ENCODE results near the gene SIRPA. TPM values are rescaled to one million over a fixed set of nuclear protein-coding genes. Genes with fewer than 3 reads are reported as not detected.

Gene SIRPA
- total RNA-seq, 2 experiments from 2014 or later, result 0.12 to 0.31 TPM

DNA sequence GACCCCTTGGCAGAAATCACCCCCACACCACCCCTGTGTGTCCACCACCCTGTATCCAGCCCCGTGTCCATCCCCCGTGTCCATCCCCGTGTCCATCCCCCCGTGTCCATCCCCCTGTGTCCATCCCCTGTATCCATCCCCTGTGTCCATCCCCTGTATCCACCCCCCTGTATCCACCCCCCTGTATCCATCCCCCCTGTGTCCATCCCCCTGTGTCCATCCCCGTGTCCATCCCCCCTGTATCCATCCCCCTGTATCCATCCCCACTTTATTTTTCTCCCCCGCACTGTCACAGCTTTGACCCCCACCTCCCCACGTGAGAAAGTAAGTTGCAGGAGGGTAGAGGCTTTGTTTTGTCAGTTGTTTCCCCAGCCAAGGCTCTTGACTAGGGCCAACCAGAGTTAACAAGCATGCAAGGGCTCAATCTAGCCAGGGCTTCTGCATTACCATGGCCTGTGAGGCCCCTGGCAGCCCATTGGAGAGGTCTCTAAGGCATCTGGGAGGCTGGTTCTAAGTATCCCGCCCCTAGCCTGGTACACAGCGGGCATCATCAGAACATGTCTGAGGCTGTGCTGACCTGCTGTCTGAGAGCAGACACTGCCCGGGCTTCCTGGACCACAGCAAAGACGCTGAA, 18.1 kb upstream of the SIRPA start:
- H3K36me3 Mint-ChIP-seq, result no peaks in the 10 kb centered on the region
- DNase-seq, result no peak
- no peak overlapping the region for H3K27ac Mint-ChIP-seq
- peaks cover 5% of the 10 kb centered on the region for H3K27me3 Mint-ChIP-seq
- H3K9me3 Mint-ChIP-seq, result no peaks in the 10 kb centered on the region
- no peak overlapping the region for H3K4me3 Mint-ChIP-seq
- no peaks in the 10 kb centered on the region for H3K4me1 Mint-ChIP-seq

DNA sequence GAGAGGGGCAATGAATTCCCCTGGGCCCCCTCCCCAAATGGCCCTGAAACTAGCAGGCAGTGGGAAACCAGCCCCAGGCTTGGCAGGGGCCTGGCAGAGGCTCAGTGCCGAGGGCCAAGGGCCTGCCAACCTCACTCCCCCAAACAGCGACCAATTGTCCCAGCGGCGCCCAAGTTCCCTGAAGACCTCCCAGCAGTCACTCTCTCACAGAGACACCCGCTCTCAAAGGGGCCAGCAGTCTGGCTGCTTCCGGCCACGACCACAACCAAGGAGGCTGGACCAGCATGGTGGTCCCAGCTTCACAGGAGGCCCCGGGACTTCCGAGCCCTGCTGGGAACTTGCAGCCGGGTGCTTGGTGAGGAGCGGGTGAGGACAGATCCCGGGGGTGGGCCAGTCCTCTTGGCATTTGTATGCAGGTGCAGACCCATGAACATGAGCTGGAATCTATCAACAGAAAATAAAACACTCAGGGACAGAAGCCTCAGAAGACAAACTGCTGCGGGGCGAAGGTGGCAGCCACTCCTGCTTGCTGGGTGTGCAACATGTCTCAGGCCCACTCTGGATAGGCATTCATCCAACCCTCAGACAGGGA, 17.5 kb upstream of the SIRPA start:
- Mint-ChIP-seq H3K9me3 (no peaks in the 10 kb centered on the region), H3K27me3 (peaks cover 4% of the 10 kb centered on the region)

DNA sequence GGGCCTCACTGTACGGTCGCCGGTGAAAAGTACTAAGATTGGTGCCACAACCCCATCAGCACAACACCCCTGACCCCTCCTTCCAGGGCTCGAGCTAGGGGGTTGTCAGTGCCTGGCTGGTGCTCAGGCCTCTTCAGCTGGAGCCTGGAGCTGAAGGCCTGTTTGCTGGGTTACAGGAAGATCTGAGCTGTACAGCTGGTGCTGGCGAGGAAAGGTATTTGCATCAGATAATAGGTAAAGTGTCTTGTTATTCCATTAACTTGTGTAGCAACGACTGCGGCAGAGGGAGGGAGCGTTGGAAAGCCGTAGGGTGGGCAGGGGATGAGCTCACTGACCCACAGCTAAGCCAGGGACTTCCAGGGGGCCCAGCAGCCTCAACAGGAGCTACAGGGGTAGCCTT, 15.8 kb upstream of the SIRPA start:
- DNase-seq, result no peak
- H3K4me1 Mint-ChIP-seq, result peaks cover 4% of the 10 kb centered on the region
- H3K9me3 Mint-ChIP-seq, result no peaks in the 10 kb centered on the region
- no peak overlapping the region for H3K4me3 Mint-ChIP-seq
- H3K36me3 Mint-ChIP-seq, result no peaks in the 10 kb centered on the region
- H3K27me3 Mint-ChIP-seq, result no peaks in the 10 kb centered on the region
- H3K27ac Mint-ChIP-seq, result no peak overlapping the region

More for the DNA sequence above, 17.5 kb upstream of the SIRPA start:
- no peak for DNase-seq
- Mint-ChIP-seq H3K4me1 (no peaks in the 10 kb centered on the region), H3K27ac (no peak overlapping the region), H3K36me3 (no peaks in the 10 kb centered on the region), H3K4me3 (no peak overlapping the region)

DNA sequence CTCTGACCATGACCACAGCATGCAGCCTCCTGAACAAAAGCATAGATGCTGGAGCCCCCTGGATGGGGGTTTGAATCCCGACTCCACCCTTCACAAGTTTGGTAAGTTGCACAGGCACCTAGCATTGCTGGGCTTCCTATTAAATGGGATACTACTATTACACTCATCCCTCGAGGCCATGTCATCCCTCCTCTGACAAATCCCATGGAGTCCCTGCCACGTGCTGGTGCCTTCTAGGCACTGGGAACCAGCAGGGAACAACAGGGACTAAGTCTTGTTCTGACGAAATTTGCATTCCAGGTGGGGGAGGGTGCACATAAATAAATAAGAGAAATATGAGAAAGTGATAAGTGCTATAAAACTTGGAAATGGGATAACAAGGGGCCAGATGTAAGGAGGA, 15.3 kb upstream of the SIRPA start:
- Mint-ChIP-seq H3K27ac (no peak overlapping the region), H3K9me3 (no peaks in the 10 kb centered on the region)

DNA sequence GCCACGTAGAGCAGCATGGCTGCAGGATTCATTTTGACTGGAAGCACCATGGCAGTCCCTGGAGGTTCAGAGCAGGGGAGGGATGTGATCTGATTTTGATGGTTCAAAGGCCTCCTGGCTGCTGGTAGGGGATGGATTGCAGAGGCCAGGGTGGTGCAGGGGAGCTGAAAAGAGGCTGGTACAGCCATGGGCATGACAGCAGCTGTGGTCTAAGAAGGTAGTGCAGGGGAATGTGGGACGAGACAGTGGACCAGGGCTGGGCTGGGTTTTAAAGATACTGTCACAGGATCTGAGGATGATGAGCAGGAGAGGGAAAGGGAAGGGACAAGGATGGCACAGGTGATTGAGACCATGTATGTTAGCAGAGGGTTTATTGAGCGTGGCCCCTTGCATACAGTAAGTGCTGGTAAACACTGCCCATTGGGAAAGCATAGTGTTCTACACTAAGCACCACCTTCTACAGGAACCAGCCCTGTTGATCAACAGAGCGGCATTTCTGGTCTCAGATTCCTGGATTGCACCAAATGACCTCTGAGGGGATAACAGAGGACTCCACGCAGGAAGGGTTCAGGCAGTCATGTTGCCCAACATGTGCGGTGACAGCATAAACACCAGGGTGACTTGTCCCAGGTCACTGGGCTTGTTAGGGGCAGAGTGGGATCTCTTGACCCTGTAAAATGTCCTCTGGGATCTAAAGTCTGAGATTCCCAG, 14.5 kb upstream of the SIRPA start:
- Mint-ChIP-seq H3K9me3 (no peaks in the 10 kb centered on the region), H3K4me1 (peaks cover 4% of the 10 kb centered on the region), H3K27ac (no peak overlapping the region), H3K36me3 (no peaks in the 10 kb centered on the region), H3K27me3 (no peaks in the 10 kb centered on the region), H3K4me3 (no peak overlapping the region)
- DNase-seq, result no peak

More for the DNA sequence above, 15.3 kb upstream of the SIRPA start:
- Mint-ChIP-seq H3K36me3 (no peaks in the 10 kb centered on the region), H3K4me1 (peaks cover 4% of the 10 kb centered on the region), H3K27me3 (no peaks in the 10 kb centered on the region), H3K4me3 (no peak overlapping the region)
- DNase-seq, result no peak

DNA sequence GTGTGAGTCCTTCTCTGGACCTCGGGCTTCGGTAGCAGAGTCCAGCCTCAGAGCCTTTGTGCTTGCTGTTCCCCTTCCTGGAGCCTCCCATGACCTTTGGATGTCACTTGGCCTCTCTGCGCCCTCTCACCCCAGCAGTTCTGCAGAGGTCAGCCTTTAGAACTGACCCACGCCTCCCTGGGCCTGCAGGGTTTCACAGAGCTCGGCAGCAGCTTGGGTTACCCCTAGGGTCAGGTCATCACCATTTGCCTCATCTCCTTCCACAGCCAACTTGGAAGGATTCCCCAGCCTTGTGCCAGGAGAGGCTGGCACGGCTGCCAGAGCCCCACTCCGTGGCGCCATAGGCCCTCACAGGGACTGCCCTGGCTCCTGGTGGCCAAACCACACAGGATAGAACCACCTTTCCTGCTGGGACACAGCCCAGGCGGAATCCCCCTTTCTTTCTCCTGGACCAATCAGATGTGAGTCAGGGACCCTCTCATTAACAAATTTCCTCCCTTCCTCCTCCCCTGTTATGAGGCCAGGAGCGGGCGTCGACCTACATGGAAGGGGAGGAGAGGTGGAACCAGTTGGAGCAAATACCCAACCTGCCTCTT, 13.9 kb upstream of the SIRPA start:
- Mint-ChIP-seq H3K4me3 (no peak overlapping the region), H3K4me1 (peaks cover 4% of the 10 kb centered on the region), H3K27ac (no peak overlapping the region), H3K27me3 (no peaks in the 10 kb centered on the region), H3K9me3 (no peaks in the 10 kb centered on the region), H3K36me3 (no peaks in the 10 kb centered on the region)
- DNase-seq, result no peak

DNA sequence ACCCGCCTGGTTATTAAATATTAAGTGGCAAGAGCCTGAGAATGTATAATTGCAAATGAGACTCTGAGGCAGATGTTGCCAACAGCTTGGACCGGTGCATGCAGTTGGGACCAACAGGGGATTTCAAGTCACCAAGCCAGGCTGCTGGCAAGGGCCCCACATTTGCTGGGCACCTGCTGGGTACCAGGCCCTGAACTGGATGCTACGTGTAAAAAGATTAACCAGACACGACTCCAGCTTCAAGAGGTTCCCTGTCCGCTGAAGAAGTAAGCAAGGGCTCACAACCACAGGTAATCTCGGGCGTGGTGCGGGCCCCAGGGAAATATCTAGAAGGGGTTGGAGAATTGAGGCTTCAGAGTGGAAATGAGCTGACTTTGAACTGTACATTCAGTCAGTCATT, 13.2 kb upstream of the SIRPA start:
- H3K36me3 Mint-ChIP-seq, result no peaks in the 10 kb centered on the region
- H3K4me3 Mint-ChIP-seq, result no peak overlapping the region
- H3K27me3 Mint-ChIP-seq, result no peaks in the 10 kb centered on the region
- no peak overlapping the region for H3K27ac Mint-ChIP-seq
- no peaks in the 10 kb centered on the region for H3K9me3 Mint-ChIP-seq
- H3K4me1 Mint-ChIP-seq, result peaks cover 4% of the 10 kb centered on the region
- no peak for DNase-seq

DNA sequence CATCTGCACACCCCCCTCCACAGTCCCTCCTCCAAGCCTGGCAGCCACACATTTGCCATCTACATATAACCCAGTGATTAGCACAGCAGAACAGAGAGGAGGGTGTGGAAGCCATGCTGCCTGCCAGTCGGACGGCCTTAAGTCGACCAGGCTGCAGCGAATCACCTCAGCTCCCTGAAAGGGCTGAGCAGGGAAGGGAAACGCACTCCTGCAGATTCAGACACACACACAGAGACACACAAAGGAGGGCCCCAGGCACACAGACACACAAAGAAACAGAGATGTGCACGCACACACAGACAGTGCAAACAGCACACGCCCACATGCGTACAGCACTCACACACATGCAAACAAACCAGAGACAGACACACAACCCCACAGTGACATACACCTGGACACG, 11.2 kb upstream of the SIRPA start:
- no peak for DNase-seq

DNA sequence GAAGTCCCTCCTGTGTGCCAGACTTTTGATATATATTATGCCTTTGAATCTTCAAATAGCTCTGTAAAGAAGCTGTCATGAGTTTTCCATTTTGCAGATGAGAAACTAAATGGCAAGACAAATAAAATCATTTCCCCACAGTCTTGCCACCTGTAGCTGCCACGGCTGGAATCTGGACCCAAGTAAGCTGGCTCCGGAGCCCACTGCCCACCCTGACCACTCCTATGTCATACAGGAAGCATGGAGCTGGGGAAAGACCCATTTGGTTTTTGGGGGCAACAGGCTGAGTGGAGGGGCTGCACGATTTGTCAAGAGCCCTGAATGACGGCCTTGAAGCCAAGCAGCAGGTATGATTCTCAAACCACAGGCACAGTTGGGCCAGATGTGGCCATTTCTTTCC, 10.0 kb upstream of the SIRPA start:
- H3K4me1 Mint-ChIP-seq, result peaks cover 4% of the 10 kb centered on the region
- H3K27me3 Mint-ChIP-seq, result peaks cover 13% of the 10 kb centered on the region
- DNase-seq, result no peak
- H3K4me3 Mint-ChIP-seq, result no peak overlapping the region
- H3K9me3 Mint-ChIP-seq, result no peaks in the 10 kb centered on the region
- no peak overlapping the region for H3K27ac Mint-ChIP-seq
- H3K36me3 Mint-ChIP-seq, result no peaks in the 10 kb centered on the region

More for the DNA sequence above, 11.2 kb upstream of the SIRPA start:
- H3K27me3 Mint-ChIP-seq, result peaks cover 13% of the 10 kb centered on the region
- H3K4me1 Mint-ChIP-seq, result peaks cover 4% of the 10 kb centered on the region
- H3K27ac Mint-ChIP-seq, result no peak overlapping the region
- no peak overlapping the region for H3K4me3 Mint-ChIP-seq
- H3K36me3 Mint-ChIP-seq, result no peaks in the 10 kb centered on the region
- no peaks in the 10 kb centered on the region for H3K9me3 Mint-ChIP-seq

DNA sequence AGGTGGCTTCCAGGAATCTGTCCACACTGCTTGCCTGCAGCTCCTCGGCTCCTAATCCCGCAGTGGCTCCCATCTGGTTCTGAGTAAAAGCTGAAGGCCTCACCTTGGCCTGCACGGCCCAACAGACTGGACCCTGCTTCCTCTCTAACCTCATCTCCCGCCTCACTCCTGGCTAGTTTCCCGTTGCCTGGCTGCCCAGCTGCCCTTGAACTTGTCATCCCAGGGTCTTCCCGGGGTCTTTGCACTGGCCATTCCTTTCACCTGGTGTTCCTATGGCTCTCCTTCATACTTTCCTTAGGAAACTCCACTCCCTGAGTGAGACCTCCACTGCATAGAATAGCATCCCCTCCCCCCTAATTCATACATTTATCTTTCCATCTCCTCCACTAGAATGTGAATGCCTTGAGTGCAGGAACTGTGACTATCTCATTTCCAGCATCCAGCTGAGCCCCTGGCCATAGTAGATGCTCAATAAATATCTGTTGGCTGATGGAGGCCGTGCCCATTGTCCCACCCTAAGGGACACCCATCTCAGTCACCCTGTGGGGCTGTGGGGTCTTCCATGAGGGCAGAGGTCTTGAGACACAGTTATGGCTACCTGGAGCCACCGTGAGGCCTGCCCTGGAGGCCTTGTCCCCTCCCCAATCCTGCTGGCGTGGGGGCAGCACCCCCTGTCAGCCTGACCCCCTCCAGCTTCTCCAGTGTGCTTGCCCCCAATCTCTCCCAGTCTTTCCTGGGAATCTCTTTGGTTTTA, 9.1 kb upstream of the SIRPA start:
- Mint-ChIP-seq H3K27me3 (peaks cover 15% of the 10 kb centered on the region), H3K9me3 (no peaks in the 10 kb centered on the region), H3K27ac (no peak overlapping the region), H3K4me1 (peaks cover 4% of the 10 kb centered on the region), H3K4me3 (no peak overlapping the region), H3K36me3 (no peaks in the 10 kb centered on the region)
- no peak for DNase-seq

DNA sequence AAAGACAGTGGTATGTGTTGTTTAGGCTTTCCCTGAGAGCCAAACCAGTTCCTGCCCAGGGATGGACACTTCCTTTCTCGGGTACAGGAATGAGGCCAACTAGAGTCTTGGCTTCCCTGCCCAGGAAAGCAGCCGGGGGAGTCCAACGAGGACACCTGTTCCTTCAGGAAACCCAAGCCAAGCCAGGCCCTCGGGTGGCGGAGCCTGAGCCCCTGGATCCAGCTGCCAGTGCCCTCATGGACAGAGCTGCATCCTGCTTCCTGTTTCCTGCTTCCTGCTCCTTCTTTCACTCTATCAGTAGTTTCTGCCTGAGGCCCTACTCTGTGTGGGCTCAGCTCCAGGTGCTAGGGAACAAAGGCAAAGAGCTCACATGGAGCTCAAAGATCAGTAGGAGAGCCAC, 7.9 kb upstream of the SIRPA start:
- H3K9me3 Mint-ChIP-seq, result no peaks in the 10 kb centered on the region
- DNase-seq, result no peak
- H3K27ac Mint-ChIP-seq, result no peak overlapping the region

DNA sequence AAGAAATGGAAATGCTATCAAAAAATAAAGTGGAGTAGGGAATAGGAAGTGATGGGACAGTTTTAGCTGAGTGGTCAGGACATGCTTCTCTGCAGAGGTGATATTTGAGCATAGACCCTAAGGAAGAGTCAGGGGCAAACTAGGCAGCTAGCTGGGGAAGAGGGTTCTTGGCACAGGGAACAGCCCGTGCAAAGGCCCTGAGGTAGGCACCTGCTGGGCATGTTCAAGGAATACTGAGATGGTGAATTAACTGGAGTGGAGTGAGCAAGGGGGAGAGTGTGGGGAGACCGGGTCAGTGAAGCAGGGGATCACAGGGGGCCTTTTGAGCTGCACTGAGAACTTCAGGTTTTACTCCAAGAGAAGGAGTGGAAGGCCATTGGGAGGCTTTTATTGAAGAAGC, 7.5 kb upstream of the SIRPA start:
- H3K4me1 Mint-ChIP-seq, result peaks cover 4% of the 10 kb centered on the region
- peaks cover 32% of the 10 kb centered on the region for H3K27me3 Mint-ChIP-seq
- no peaks in the 10 kb centered on the region for H3K9me3 Mint-ChIP-seq
- DNase-seq, result no peak
- H3K4me3 Mint-ChIP-seq, result no peak overlapping the region
- H3K36me3 Mint-ChIP-seq, result no peaks in the 10 kb centered on the region
- no peak overlapping the region for H3K27ac Mint-ChIP-seq

More for the DNA sequence above, 7.9 kb upstream of the SIRPA start:
- no peaks in the 10 kb centered on the region for H3K36me3 Mint-ChIP-seq
- peaks cover 4% of the 10 kb centered on the region for H3K4me1 Mint-ChIP-seq
- H3K4me3 Mint-ChIP-seq, result no peak overlapping the region
- peaks cover 27% of the 10 kb centered on the region for H3K27me3 Mint-ChIP-seq

DNA sequence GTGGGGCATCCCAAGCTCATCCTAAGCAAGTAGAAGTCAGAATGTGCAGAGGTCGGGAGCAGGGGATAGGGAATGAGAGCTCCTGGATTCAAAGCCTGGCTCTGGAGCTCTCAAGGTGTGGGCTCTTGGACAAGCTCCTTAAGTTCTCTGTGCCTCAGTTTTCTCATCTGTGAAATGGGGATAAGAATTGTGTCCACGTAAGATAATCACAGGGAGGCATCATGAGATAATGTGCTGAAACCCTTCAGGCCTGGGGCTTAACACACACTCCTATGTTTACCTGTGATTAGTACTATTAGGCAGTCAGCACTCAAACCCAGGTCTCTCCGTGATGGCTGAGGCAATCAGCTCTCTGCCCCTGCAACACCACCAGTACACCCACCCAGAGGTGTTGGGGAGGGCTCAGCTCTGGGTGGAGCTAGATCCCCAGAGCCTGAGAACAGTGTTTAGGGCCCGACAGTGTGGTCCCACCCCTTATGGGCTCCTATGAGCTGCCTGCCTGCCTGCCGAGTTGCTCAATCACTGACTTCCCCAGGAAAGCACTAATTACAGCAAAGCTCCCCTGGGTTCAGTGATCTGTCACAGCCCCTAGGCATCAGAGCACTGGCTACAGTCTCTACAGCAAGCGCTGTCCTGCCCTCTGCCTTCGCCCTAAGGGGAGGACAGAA, 6.3 kb upstream of the SIRPA start:
- DNase-seq, result no peak
- Mint-ChIP-seq H3K4me3 (no peak overlapping the region), H3K4me1 (no peaks in the 10 kb centered on the region), H3K27me3 (peaks cover 43% of the 10 kb centered on the region), H3K9me3 (no peaks in the 10 kb centered on the region), H3K36me3 (no peaks in the 10 kb centered on the region), H3K27ac (no peak overlapping the region)

DNA sequence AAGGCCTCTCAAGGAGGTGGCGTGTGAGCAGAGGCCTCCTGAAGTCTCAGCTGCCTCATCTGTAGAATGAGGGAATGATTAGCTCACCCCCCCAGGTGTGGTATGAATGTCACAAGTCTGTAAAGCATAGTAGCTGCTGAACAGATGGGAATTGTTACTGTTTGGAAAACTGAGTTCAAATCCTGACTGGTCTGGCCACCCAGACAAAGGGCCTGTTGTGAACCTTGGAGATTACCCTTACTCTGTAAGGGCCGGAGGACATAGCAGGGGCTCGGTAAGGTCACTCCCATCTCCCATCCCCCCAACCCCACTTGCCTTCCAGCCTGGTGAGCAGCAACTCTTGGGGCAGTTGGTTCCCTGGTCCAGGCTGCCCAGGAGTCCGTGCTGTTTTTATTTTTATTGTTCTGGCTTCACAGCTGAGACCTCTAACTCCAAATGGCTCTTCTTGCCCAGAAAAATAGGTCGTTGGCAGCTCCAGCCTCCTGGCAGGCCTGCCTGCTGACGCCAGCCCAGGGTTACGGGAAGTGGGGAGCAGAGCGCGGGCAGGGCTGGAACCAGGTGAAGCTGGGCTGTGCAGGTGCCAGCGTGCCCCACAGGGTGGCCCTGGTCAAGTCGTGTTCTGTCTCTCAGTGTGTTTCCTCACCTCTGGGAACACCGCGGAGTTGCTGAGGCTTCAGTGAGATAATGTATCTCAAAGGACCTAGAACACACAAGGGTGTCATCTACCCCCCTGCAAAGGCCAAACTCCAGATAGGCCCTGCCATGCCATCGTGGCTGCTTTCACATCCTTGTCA, 4.5 kb upstream of the SIRPA start:
- H3K27me3 Mint-ChIP-seq, result peaks cover 53% of the 10 kb centered on the region

More for the DNA sequence above, 4.5 kb upstream of the SIRPA start:
- peaks cover under 1% of the 10 kb centered on the region for H3K4me1 Mint-ChIP-seq
- H3K9me3 Mint-ChIP-seq, result no peaks in the 10 kb centered on the region
- H3K4me3 Mint-ChIP-seq, result no peak overlapping the region
- no peaks in the 10 kb centered on the region for H3K36me3 Mint-ChIP-seq
- no peak overlapping the region for H3K27ac Mint-ChIP-seq
- DNase-seq, result no peak

Measured in activated naive CD8-positive, alpha-beta T cell treated with anti-CD3 and anti-CD28 coated beads for 36 hours (primary cell).